ENCODE data around the gene SH3PXD2B.

Gene SH3PXD2B

GRCh38 chr5:172343741-172344140 lies 110.6 kb downstream of the SH3PXD2B start:
- Histone ChIP-seq H3K27ac (ENCODE audit: low read length, poor library complexity, severe bottlenecking) (no peak overlapping the region), H2AFZ (ENCODE audit: low read depth, low read length) (no peak overlapping the region), H2AK5ac (ENCODE audit: low read length, severe bottlenecking) (no peak overlapping the region), H4K8ac (ENCODE audit: low read length) (no peak overlapping the region), H3K14ac (ENCODE audit: low read length in 2 of 2) (no peak overlapping the region), H3K9ac (ENCODE audit: low read length) (no peak overlapping the region), H4K91ac (ENCODE audit: low read length) (no peak overlapping the region), H3K4me3 (ENCODE audit: insufficient read depth in 1 of 2, low read depth in 1 of 2, low read length in 2 of 2) (no peak overlapping the region), H3K9me3 (ENCODE audit: control insufficient read depth, low read length) (no peaks in the 10 kb centered on the region), H3K4me2 (ENCODE audit: low read length, poor library complexity, severe bottlenecking) (no peak overlapping the region), H3K79me1 (replicated peaks; ENCODE audit: low read length, poor library complexity, severe bottlenecking) (peaks cover 9% of the 10 kb centered on the region), H3K27me3 (ENCODE audit: control insufficient read depth in 1 of 2, insufficient read depth in 1 of 2, low read length in 2 of 2) (no peaks in the 10 kb centered on the region), H2BK15ac (ENCODE audit: low read depth, poor library complexity, severe bottlenecking) (no peak overlapping the region), H2BK5ac (ENCODE audit: low read depth, low read length, poor library complexity, severe bottlenecking) (no peak overlapping the region), H3K36me3 (ENCODE audit: control insufficient read depth in 1 of 2, insufficient read depth in 2 of 2, low read depth in 1 of 2, low read length in 2 of 2) (peaks cover 68 to 96% of the 10 kb centered on the region in 2 experiments), H3K4ac (ENCODE audit: low read depth in 1 of 2, low read length in 2 of 2) (no peak overlapping the region), H2BK12ac (ENCODE audit: low read length in 2 of 2) (no peak overlapping the region), H3K23ac (ENCODE audit: low read length in 2 of 2) (no peak overlapping the region), H2BK120ac (ENCODE audit: low read depth, low read length) (no peak overlapping the region), H3K4me1 (ENCODE audit: control insufficient read depth, insufficient read depth, low read depth, low read length) (peaks cover 4% of the 10 kb centered on the region), H3K18ac (ENCODE audit: low read depth in 1 of 2, low read length in 2 of 2) (no peak overlapping the region)
- DNase-seq, result no peak
- WGBS, result 100% methylated on average over 2 of the region's 2 CpGs

GRCh38 chr5:172342918-172343317 lies 111.4 kb downstream of the SH3PXD2B start:
- DNase-seq, result peak; percentile 17
- H3K4me2 ChIP-seq (ENCODE audit: low read length, poor library complexity, severe bottlenecking), result no peak overlapping the region
- no peak overlapping the region for H3K4me3 ChIP-seq (ENCODE audit: insufficient read depth in 1 of 2, low read depth in 1 of 2, low read length in 2 of 2)
- peaks cover 71 to 96% of the 10 kb centered on the region in 2 experiments for H3K36me3 ChIP-seq (ENCODE audit: control insufficient read depth in 1 of 2, insufficient read depth in 2 of 2, low read depth in 1 of 2, low read length in 2 of 2)
- H3K27me3 ChIP-seq (ENCODE audit: control insufficient read depth in 1 of 2, insufficient read depth in 1 of 2, low read length in 2 of 2), result no peaks in the 10 kb centered on the region
- H3K18ac ChIP-seq (ENCODE audit: low read depth in 1 of 2, low read length in 2 of 2), result no peak overlapping the region
- no peak overlapping the region for H2BK15ac ChIP-seq (ENCODE audit: low read depth, poor library complexity, severe bottlenecking)
- no peak overlapping the region for H2AFZ ChIP-seq (ENCODE audit: low read depth, low read length)
- no peaks in the 10 kb centered on the region for H3K9me3 ChIP-seq (ENCODE audit: control insufficient read depth, low read length)
- no peak overlapping the region for H2BK5ac ChIP-seq (ENCODE audit: low read depth, low read length, poor library complexity, severe bottlenecking)
- WGBS, result 46% methylated on average over 5 of the region's 7 CpGs
- H3K4ac ChIP-seq (ENCODE audit: low read depth in 1 of 2, low read length in 2 of 2), result no peak overlapping the region
- H3K79me1 ChIP-seq (replicated peaks; ENCODE audit: low read length, poor library complexity, severe bottlenecking), result peaks cover 9% of the 10 kb centered on the region
- no peak overlapping the region for H4K8ac ChIP-seq (ENCODE audit: low read length)
- no peak overlapping the region for H3K23ac ChIP-seq (ENCODE audit: low read length in 2 of 2)
- H2AK5ac ChIP-seq (ENCODE audit: low read length, severe bottlenecking), result no peak overlapping the region
- H2BK12ac ChIP-seq (ENCODE audit: low read length in 2 of 2), result no peak overlapping the region
- H3K9ac ChIP-seq (ENCODE audit: low read length), result no peak overlapping the region
- H3K14ac ChIP-seq (ENCODE audit: low read length in 2 of 2), result no peak overlapping the region
- H2BK120ac ChIP-seq (ENCODE audit: low read depth, low read length), result no peak overlapping the region
- no peak overlapping the region for H4K91ac ChIP-seq (ENCODE audit: low read length)
- peaks cover 4% of the 10 kb centered on the region for H3K4me1 ChIP-seq (ENCODE audit: control insufficient read depth, insufficient read depth, low read depth, low read length)
- no peak overlapping the region for H3K27ac ChIP-seq (ENCODE audit: low read length, poor library complexity, severe bottlenecking)

DNA sequence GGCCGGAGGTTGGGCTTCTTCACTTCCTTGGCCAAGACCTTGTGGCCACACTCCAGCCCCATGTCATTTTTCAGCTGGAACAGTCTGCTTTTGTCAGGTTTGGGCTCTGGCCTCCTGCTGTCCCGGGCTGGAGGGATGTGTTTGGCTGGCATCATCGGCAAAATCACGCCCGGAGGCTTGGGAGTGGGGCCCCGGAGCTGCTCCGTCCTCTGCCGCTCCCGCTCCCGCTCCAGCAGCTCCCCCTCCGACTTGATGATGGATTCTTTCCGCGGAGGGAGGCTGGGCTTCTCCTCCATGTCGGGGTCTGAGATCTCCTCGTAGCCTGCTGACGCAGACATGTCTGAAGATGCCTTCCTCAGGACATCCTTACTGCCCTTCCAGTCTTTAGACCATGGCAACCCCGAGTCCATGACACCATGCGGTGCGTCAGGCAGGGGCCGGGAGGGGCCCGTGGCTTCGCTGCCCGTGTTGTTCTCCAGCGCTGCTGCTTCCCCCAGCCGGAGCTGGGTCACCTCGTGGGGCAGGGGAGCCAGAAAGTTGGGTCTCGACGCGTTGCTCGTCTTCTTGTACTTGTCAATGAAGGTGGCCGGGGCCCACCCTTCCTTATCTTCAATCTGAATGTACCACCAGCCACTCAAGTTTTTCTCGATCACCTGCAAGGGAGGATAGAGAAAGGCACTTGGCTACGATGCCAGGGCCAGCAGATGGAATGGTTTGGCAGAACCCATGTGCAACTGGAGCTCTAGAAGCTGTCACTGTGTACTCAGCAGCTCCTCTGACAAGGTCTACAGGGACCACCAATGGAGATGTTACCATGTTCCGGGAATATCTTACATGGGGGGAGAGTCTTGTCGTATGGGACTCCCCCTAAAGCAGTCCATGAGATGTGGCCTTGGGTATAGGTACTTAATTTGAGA lies 114.8 kb downstream of the SH3PXD2B start:
- Histone ChIP-seq H2BK5ac (ENCODE audit: low read depth, low read length, poor library complexity, severe bottlenecking) (no peak overlapping the region), H3K4ac (ENCODE audit: low read depth in 1 of 2, low read length in 2 of 2) (no peak overlapping the region), H3K18ac (ENCODE audit: low read depth in 1 of 2, low read length in 2 of 2) (no peak overlapping the region), H3K9ac (ENCODE audit: low read length) (no peak overlapping the region), H3K79me1 (replicated peaks; ENCODE audit: low read length, poor library complexity, severe bottlenecking) (peaks cover 4% of the 10 kb centered on the region), H2AK5ac (ENCODE audit: low read length, severe bottlenecking) (no peak overlapping the region), H3K27ac (ENCODE audit: low read length, poor library complexity, severe bottlenecking) (no peak overlapping the region), H3K23ac (ENCODE audit: low read length in 2 of 2) (no peak overlapping the region), H3K4me1 (ENCODE audit: control insufficient read depth, insufficient read depth, low read depth, low read length) (peaks cover 1% of the 10 kb centered on the region), H2BK120ac (ENCODE audit: low read depth, low read length) (no peak overlapping the region), H3K27me3 (ENCODE audit: control insufficient read depth in 1 of 2, insufficient read depth in 1 of 2, low read length in 2 of 2) (no peaks in the 10 kb centered on the region), H4K91ac (ENCODE audit: low read length) (no peak overlapping the region), H3K9me3 (ENCODE audit: control insufficient read depth, low read length) (no peaks in the 10 kb centered on the region), H2BK12ac (ENCODE audit: low read length in 2 of 2) (no peak overlapping the region), H3K36me3 (ENCODE audit: control insufficient read depth in 1 of 2, insufficient read depth in 2 of 2, low read depth in 1 of 2, low read length in 2 of 2) (peaks cover 73 to 95% of the 10 kb centered on the region in 2 experiments), H4K8ac (ENCODE audit: low read length) (no peak overlapping the region), H3K14ac (ENCODE audit: low read length in 2 of 2) (no peak overlapping the region), H3K4me3 (ENCODE audit: insufficient read depth in 1 of 2, low read depth in 1 of 2, low read length in 2 of 2) (no peak overlapping the region), H2BK15ac (ENCODE audit: low read depth, poor library complexity, severe bottlenecking) (no peak overlapping the region), H3K4me2 (ENCODE audit: low read length, poor library complexity, severe bottlenecking) (no peak overlapping the region), H2AFZ (ENCODE audit: low read depth, low read length) (no peak overlapping the region)
- DNase-seq, result no peak
- 99% methylated on average over 35 of the region's 35 CpGs for WGBS

GRCh38 chr5:172336676-172337285 lies 117.5 kb downstream of the SH3PXD2B start:
- H3K36me3 ChIP-seq (ENCODE audit: control insufficient read depth in 1 of 2, insufficient read depth in 2 of 2, low read depth in 1 of 2, low read length in 2 of 2), result peaks cover 73 to 89% of the 10 kb centered on the region in 2 experiments
- H2AK5ac ChIP-seq (ENCODE audit: low read length, severe bottlenecking), result no peak overlapping the region
- H4K91ac ChIP-seq (ENCODE audit: low read length), result no peak overlapping the region
- H3K4me1 ChIP-seq (ENCODE audit: control insufficient read depth, insufficient read depth, low read depth, low read length), result no peaks in the 10 kb centered on the region
- no peak overlapping the region for H2BK120ac ChIP-seq (ENCODE audit: low read depth, low read length)
- H3K23ac ChIP-seq (ENCODE audit: low read length in 2 of 2), result no peak overlapping the region
- no peak overlapping the region for H4K8ac ChIP-seq (ENCODE audit: low read length)
- no peak overlapping the region for H3K27ac ChIP-seq (ENCODE audit: low read length, poor library complexity, severe bottlenecking)
- no peak overlapping the region for H3K14ac ChIP-seq (ENCODE audit: low read length in 2 of 2)
- no peak overlapping the region for H3K4ac ChIP-seq (ENCODE audit: low read depth in 1 of 2, low read length in 2 of 2)
- H3K9ac ChIP-seq (ENCODE audit: low read length), result no peak overlapping the region
- H3K9me3 ChIP-seq (ENCODE audit: control insufficient read depth, low read length), result no peaks in the 10 kb centered on the region
- no peak overlapping the region for H3K18ac ChIP-seq (ENCODE audit: low read depth in 1 of 2, low read length in 2 of 2)
- H2BK5ac ChIP-seq (ENCODE audit: low read depth, low read length, poor library complexity, severe bottlenecking), result no peak overlapping the region
- no peaks in the 10 kb centered on the region for H3K27me3 ChIP-seq (ENCODE audit: control insufficient read depth in 1 of 2, insufficient read depth in 1 of 2, low read length in 2 of 2)
- no peak overlapping the region for H2AFZ ChIP-seq (ENCODE audit: low read depth, low read length)
- no peak overlapping the region for H3K4me2 ChIP-seq (ENCODE audit: low read length, poor library complexity, severe bottlenecking)
- no peak for DNase-seq
- peaks cover 2% of the 10 kb centered on the region for H3K79me1 ChIP-seq (replicated peaks; ENCODE audit: low read length, poor library complexity, severe bottlenecking)
- 92% methylated on average over 9 of the region's 9 CpGs for WGBS
- H2BK12ac ChIP-seq (ENCODE audit: low read length in 2 of 2), result no peak overlapping the region
- no peak overlapping the region for H3K4me3 ChIP-seq (ENCODE audit: insufficient read depth in 1 of 2, low read depth in 1 of 2, low read length in 2 of 2)
- no peak overlapping the region for H2BK15ac ChIP-seq (ENCODE audit: low read depth, poor library complexity, severe bottlenecking)
